HS-27A (cell line): ENCODE data around the gene ETV3.
A peak's percentile ranks its signal among the peaks of the same experiment; 100 is the strongest.

Source experiments
- DNase-seq: peaks from one replicate; pipeline ENCODE4 v3.0.0-alpha.2; 2012; ENCODE audit warnings: low read depth, missing footprints

Gene ETV3

GRCh38 chr1:157090771-157091170 is 47.4 kb downstream of the ETV3 start:
- no peak for DNase-seq

- peak; percentile 41 for DNase-seq
These were observed 48.0 kb downstream of the ETV3 start for GRCh38 chr1:157090196-157090647.

GRCh38 chr1:157089789-157090188 is 48.4 kb downstream of the ETV3 start:
- no peak for DNase-seq

GRCh38 chr1:157088607-157089006 is 49.6 kb downstream of the ETV3 start:
- no peak for DNase-seq

GRCh38 chr1:157087030-157087429 is 51.2 kb downstream of the ETV3 start:
- no peak for DNase-seq

GRCh38 chr1:157086299-157086698 is 51.9 kb downstream of the ETV3 start:
- DNase-seq: no peak

- no peak for DNase-seq
These were observed 52.8 kb downstream of the ETV3 start for GRCh38 chr1:157085421-157085820.

GRCh38 chr1:157084720-157085119 is 53.5 kb downstream of the ETV3 start:
- DNase-seq: no peak

GRCh38 chr1:157081707-157082106 is 56.5 kb downstream of the ETV3 start:
- no peak for DNase-seq

GRCh38 chr1:157080714-157081113 is 57.5 kb downstream of the ETV3 start:
- no peak for DNase-seq

- no peak for DNase-seq
These were observed 60.8 kb downstream of the ETV3 start for GRCh38 chr1:157077394-157077793.

GRCh38 chr1:157073944-157074685 is 64.1 kb downstream of the ETV3 start:
- no peak for DNase-seq
